HG03108 (cell line): ENCODE data around the gene REC8.
A peak's percentile ranks its signal among the peaks of the same experiment; 100 is the strongest.

Source experiments
- ATAC-seq: cut with Tn5 transposase; IDR thresholded peaks from one replicate; pipeline ENCODE4 v1.9.1; 2021; ENCODE audit warnings: moderate library complexity; ENCODE audit not compliant: unreplicated experiment

Gene REC8

GRCh38 chr14:24138396-24139271, 33.2 kb upstream of the REC8 start:
- ATAC-seq: no peak

- ATAC-seq: no peak
These were observed 32.5 kb upstream of the REC8 start for GRCh38 chr14:24139272-24139934.

GRCh38 chr14:24141097-24141880, 30.6 kb upstream of the REC8 start, which contains the start of gene EMC9:
Gene EMC9 (minus strand): TSS chr14:24141591. CDS start chr14:24141304, 287 bp downstream.
- peak; percentile 87 for ATAC-seq

GRCh38 chr14:24143511-24143910, 28.4 kb upstream of the REC8 start:
- ATAC-seq: no peak

GRCh38 chr14:24144451-24144850, 27.4 kb upstream of the REC8 start:
- no peak for ATAC-seq

DNA sequence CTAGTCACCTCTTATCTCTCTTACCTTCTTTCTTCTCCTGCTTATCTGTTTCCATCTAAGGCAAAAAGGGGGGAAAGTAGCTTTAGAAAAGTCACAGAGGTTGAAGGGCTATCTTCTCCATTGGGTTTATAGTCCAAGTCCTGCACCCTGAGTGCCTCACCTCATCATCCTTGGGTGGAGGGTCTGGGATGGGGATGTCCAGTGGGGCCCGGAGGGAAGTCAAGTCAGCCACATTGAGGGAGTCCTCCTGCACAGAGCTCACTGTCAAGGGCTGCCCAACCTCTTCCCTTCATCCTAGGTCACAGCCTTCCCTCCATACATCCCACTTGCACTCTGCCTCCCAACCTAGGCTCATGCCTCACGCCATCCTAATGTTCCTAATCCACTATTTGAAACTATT, 26.7 kb upstream of the REC8 start:
- ATAC-seq: no peak

DNA sequence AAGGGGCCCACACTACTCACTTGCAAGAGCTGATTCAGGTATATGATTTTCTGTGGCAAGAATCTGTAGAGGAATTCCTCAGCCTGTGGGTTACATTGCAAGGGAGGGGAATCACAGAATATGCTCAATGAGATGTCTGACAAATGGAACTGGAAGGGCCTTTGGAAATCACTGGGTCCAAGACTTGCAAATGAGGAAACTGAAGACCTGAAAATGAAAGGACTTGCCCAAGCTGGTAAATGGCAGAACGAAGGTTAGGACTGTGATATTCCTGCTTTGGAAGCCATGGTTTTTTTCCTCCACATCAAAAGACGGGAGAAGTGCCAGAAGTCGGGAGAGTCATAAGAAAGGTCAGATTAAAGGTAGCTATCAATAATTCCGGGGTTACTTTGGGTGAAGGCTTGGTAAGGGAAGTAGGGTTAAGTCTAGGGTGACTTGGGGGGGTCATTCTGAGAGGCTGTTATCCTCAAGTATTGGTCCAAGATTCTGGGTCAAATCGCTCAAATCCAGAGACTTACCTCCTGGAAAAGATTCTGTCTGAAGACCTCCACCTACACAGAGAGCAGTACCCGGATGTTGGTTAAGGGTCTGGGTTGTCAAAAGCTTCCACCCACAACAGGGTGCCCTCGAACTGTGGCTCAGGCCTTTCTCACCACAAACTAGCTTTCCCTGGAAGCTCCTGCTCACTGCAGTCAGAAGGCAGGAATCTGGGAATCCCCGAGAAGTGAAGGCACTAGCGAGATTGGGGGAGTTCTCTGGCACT, 26.0 kb upstream of the REC8 start:
- no peak for ATAC-seq

- ATAC-seq: peak; percentile 68
These were observed 25.4 kb upstream of the REC8 start, which contains the start of gene PSME2 for GRCh38 chr14:24146453-24146977. Gene PSME2 (minus strand): TSS chr14:24146610. CDS start chr14:24146581, 29 bp downstream.

DNA sequence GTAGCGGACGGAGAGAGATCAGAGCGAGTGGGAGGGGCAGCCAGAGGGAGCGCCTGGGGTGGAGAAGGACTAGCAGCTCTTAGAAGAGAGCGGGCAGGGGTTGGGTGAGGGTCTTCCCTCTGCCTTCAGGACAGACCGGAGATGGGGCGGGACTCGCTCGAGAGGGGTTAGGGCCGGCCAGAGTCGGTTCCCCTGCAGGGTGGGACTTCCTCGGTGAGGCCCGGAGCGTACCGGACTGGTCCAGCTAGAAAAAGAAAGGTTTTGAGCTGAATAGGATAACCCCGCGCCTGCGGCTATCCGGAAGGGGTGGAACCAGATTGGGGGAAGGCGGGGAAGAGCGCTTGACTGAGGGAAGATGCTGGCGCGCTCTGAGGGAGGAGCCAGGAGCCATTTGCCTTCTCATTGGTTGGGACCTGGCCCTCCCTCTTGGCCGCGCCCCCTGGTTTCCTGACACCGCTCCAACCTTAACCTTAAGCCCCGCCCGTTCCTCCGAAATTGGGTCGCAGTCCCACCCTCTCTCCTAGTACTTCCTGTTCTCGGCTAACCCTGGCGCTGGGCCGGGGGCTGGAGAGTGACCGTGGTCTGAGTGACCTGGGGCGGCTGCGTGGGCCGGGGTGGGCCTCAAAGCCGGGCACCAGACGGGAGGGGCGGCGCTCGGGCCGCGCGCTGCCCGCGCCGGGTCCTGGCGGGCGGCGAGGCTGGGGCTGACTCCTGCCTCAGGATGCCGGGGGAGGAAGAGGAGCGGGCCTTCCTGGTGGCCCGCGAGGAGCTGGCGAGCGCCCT, 24.7 kb upstream of the REC8 start, which contains the start of gene RNF31:
RNF31 (plus strand) TSS at position 521 of the 783 bp plus-strand sequence; CDS start at position 722, 201 bp downstream.
- peak; percentile 79 for ATAC-seq

GRCh38 chr14:24147761-24148428, 24.0 kb upstream of the REC8 start:
- ATAC-seq: no peak

DNA sequence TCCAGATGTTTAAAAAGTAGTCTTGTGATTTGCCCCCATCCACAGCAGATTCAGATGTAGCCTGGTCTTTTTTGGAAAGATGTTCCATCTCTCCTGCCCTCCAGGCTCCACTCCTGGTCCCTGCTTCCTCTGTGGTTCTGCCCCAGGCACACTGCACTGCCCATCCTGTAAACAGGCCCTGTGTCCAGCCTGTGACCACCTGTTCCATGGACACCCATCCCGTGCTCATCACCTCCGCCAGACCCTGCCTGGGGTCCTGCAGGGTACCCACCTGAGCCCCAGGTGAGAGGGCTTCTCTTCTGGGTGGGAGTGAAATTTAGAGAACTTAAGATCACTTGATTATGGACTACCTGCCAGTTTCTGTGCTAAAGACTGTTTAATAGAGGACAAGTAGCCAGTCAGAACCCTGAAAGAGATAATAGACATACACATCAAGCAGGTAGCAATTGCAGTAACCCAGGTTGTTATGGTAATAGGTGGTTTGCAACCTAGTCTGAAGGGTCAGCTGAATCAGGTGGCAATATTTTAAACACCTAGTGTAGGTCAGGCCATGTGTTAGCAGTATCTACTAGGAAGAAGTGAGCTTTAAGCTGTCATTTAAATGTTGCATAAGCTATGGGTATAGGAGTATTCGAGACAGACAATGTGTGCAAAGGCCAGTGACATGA, 22.4 kb upstream of the REC8 start:
- no peak for ATAC-seq

GRCh38 chr14:24150061-24150460, 21.8 kb upstream of the REC8 start:
- ATAC-seq: no peak

- no peak for ATAC-seq
These were observed 21.3 kb upstream of the REC8 start for GRCh38 chr14:24150567-24150966.

DNA sequence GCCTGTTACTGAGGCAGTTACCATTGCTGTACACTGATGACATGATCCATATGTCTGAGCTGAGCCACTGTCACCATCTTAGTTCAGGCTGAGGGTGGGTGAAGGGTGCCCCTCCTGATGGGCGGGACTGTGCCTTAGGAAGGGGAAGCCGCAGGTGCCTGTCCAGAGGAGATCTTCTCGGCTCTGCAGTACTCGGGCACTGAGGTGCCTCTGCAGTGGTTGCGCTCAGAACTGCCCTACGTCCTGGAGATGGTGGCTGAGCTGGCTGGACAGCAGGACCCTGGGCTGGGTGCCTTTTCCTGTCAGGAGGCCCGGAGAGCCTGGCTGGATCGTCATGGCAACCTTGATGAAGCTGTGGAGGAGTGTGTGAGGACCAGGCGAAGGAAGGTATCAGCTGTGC, 20.9 kb upstream of the REC8 start:
- ATAC-seq: no peak

DNA sequence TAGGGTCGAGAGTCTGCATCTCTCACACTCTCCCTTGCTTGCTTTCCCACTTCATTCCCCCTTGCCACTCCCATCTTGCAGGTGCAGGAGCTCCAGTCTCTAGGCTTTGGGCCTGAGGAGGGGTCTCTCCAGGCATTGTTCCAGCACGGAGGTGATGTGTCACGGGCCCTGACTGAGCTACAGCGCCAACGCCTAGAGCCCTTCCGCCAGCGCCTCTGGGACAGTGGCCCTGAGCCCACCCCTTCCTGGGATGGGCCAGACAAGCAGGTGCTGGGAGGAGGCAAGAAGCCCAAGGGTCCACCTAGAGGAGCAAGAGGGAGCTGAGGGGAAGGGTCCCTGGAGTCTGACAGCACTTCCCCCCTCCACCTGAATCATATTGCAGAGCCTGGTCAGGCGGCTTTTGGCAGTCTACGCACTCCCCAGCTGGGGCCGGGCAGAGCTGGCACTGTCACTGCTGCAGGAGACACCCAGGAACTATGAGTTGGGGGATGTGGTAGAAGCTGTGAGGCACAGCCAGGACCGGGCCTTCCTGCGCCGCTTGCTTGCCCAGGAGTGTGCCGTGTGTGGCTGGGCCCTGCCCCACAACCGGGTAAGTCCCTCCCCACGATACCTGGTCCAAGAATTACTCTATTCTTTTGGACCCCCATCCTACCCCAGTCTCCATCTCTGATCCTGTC, 20.3 kb upstream of the REC8 start:
- no peak for ATAC-seq

GRCh38 chr14:24155100-24155499, 16.8 kb upstream of the REC8 start:
- no peak for ATAC-seq

- ATAC-seq: no peak
These were observed 15.0 kb upstream of the REC8 start for GRCh38 chr14:24156840-24157239.

- ATAC-seq: no peak
These were observed 14.5 kb upstream of the REC8 start for GRCh38 chr14:24157331-24157730.
